ENCODE measurements around the gene SNTG2. TPM values are rescaled to one million over a fixed set of nuclear protein-coding genes. Genes with fewer than 3 reads are reported as not detected.

SNTG2 gene
- total RNA-seq, 4 donors from 2014 or later: 9.0 to 44.6 (median 30.8) TPM

DNA sequence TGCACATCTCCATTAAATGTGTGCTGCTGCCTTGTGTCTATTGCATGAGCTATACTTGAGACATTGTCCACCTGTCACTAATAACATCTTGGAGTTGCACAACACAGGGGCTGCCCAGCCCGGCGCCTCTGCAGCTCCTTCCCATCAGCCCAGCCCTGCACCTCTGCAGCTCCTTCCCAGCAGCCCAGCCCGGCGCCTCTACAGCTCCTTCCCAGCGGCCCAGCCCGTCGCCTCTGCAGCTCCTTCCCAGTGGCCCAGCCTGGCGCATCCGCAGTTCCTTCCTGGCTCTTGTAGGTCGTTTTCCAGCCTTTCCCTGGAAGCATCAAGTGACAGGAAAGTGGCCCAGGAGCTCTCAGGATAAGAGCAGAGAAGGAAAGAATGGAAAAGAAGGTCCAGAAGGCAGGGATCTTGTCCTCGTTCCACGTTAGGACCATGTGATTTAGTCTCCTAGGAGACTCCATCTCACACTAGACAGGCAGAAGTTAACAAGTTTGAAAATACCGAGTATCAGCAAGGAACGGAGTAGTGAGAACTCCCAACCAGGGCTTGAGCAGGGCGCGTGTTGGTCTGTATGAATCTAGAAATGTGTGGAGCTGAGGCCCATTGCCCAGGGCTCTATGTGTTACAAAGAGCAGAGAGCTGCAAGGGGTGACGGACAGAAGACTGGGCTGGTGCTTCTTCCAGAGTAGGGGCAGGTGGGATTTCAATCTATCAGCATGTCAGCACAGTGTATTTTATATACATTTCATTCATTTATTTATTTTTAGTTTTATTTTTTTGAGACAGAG, 346.9 kb downstream of the SNTG2 start:
- Histone ChIP-seq H3K4me3 (no peak overlapping the region), H3K36me3 (no peaks in the 10 kb centered on the region), H3K27me3 (no peaks in the 10 kb centered on the region), H3K4me1 (no peaks in the 10 kb centered on the region), H3K9me3 (peaks cover 0 to 3% (median 0%) of the 10 kb centered on the region in 4 donors), H3K27ac (no peak overlapping the region)
- WGBS, 2 donors: 81 to 88% methylated on average over 17 of the region's 17 CpGs
- DNase-seq (ENCODE audit: low spot score in 2 of 2): no peak
- no peak for TF ChIP-seq EP300 (IDR thresholded peaks at IDR 0.05)
- TF ChIP-seq, protein P1, sequence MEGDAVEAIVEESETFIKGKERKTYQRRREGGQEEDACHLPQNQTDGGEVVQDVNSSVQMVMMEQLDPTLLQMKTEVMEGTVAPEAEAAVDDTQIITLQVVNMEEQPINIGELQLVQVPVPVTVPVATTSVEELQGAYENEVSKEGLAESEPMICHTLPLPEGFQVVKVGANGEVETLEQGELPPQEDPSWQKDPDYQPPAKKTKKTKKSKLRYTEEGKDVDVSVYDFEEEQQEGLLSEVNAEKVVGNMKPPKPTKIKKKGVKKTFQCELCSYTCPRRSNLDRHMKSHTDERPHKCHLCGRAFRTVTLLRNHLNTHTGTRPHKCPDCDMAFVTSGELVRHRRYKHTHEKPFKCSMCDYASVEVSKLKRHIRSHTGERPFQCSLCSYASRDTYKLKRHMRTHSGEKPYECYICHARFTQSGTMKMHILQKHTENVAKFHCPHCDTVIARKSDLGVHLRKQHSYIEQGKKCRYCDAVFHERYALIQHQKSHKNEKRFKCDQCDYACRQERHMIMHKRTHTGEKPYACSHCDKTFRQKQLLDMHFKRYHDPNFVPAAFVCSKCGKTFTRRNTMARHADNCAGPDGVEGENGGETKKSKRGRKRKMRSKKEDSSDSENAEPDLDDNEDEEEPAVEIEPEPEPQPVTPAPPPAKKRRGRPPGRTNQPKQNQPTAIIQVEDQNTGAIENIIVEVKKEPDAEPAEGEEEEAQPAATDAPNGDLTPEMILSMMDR (IDR thresholded peaks at IDR 0.05): no peak

DNA sequence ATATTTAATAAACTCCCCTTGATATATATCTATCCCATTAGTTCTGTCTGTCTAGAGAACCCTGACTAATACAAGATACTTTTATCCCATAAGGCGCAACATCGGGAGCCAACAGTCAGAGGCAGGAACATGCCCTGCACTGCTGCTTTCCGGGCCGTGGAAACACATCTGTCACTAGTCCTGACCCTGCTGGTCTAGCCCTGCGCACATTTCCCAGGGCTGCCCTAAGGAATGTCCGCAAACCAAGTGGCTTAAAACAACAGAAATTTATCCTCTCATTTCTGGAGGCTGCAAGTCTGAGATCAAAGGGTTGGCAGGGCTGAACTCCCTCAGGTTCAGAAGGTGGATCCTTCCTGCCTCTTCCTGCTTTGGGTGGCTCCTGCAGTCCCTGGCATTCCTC, 348.4 kb downstream of the SNTG2 start:
- TF ChIP-seq POLR2A (IDR thresholded peaks at IDR 0.05) (no peak), EP300 (IDR thresholded peaks at IDR 0.05) (no peak)
- TF ChIP-seq, protein P1 (IDR thresholded peaks at IDR 0.05): no peak
- no peak for DNase-seq (ENCODE audit: low spot score in 2 of 2)
- WGBS, 2 donors: 84 to 87% methylated on average over 6 of the region's 6 CpGs

DNA sequence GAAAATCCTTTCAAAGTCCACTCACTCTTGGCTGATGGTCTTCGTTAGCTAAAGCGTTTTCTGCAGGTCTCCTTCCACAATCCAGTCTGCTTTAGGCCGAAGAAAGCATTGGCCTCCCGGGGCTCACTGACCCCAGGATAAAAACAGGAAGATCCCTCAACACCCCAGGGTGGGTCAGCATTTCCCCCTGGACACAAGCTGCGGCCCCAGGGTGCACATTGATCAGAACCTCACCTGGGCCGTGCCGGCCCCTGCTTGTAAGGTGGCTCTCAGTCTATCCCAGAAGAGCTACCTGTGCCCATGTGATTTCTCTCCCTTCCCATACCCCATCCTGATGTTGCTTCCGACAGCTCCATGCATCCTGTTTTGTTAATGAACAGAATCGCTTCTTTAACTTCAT, 349.6 kb downstream of the SNTG2 start:
- H3K4me1 ChIP-seq: no peaks in the 10 kb centered on the region
- no peak for DNase-seq (ENCODE audit: low spot score in 2 of 2)
- TF ChIP-seq EP300 (IDR thresholded peaks at IDR 0.05): no peak
- TF ChIP-seq, protein P1 (IDR thresholded peaks at IDR 0.05): no peak
- TF ChIP-seq POLR2A (IDR thresholded peaks at IDR 0.05): no peak
- H3K4me3 ChIP-seq: no peak overlapping the region
- H3K27ac ChIP-seq: no peak overlapping the region
- 83 to 92% methylated on average over 9 of the region's 9 CpGs for WGBS, 2 donors
- H3K36me3 ChIP-seq: no peaks in the 10 kb centered on the region
- H3K27me3 ChIP-seq: no peaks in the 10 kb centered on the region
- H3K9me3 ChIP-seq: no peaks in the 10 kb centered on the region

More for the DNA sequence above, 348.4 kb downstream of the SNTG2 start:
- Histone ChIP-seq H3K4me3 (no peak overlapping the region), H3K27ac (no peak overlapping the region), H3K4me1 (no peaks in the 10 kb centered on the region), H3K9me3 (no peaks in the 10 kb centered on the region), H3K27me3 (no peaks in the 10 kb centered on the region), H3K36me3 (no peaks in the 10 kb centered on the region)

DNA sequence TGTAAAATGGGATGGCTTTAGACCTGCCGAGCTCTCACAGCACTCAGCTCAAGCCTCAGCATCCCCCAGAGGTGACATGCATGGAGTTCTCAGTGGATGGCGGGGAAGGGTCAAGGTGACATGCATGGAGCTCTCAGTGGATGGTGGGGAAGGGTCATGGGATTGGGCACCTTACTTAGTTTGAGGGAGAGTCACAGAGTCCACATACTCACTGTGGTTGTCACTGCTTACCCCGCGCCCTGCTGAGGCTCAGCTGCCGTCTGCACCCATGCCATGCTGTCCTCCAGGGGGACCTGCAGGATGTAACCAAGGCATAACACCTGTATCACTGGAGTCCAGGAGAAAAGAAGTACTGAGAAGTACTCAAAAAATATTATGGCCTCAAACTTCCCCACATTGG, 350.4 kb downstream of the SNTG2 start:
- Histone ChIP-seq H3K4me3 (no peak overlapping the region), H3K27me3 (no peaks in the 10 kb centered on the region), H3K27ac (no peak overlapping the region), H3K36me3 (no peaks in the 10 kb centered on the region), H3K9me3 (no peaks in the 10 kb centered on the region), H3K4me1 (no peaks in the 10 kb centered on the region)
- 94 to 96% methylated on average over 5 of the region's 5 CpGs for WGBS, 2 donors
- no peak for DNase-seq (ENCODE audit: low spot score in 2 of 2)
- no peak for TF ChIP-seq EP300 (IDR thresholded peaks at IDR 0.05)
- TF ChIP-seq, protein P1 (IDR thresholded peaks at IDR 0.05): no peak
- no peak for TF ChIP-seq POLR2A (IDR thresholded peaks at IDR 0.05)

DNA sequence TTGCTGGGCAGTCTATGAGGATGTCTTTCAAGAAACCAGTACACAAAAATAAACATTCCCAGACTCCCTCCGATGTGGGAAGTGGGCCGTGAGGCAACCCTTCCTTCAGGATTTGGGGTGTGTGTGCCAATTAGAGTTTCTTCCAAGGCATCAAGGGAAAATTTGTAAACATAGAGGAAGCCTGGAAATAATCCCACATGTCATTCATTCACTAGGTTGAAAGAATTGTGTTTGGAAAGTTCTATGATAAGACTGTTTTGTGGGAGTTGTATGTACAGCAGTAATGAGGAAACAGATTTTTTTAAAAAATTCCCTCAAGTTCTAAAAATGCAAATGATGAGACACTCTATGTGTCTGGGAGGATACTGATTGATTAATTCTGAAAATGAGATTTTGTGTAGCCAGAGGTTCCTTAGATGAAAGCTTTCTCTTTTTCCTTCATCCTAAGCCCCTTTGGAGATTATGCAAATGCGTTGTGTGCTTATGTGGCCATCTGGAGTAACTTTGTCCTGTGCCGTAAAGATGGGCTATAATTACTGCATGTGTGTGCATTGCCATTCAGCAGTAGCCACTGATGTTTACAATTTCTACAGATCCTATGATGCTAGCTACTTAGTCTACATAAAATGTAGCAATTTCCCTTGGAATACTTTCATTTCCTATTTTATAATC, 354.8 kb downstream of the SNTG2 start:
- WGBS, 2 donors: 54 to 56% methylated on average over 4 of the region's 4 CpGs
- Histone ChIP-seq H3K4me3 (no peak overlapping the region), H3K4me1 (no peaks in the 10 kb centered on the region), H3K36me3 (no peaks in the 10 kb centered on the region), H3K27me3 (no peaks in the 10 kb centered on the region), H3K27ac (no peak overlapping the region), H3K9me3 (no peaks in the 10 kb centered on the region)
- TF ChIP-seq, protein P1 (IDR thresholded peaks at IDR 0.05): no peak
- TF ChIP-seq POLR2A (IDR thresholded peaks at IDR 0.05) (no peak), EP300 (IDR thresholded peaks at IDR 0.05) (no peak)
- DNase-seq (ENCODE audit: low spot score in 2 of 2): no peak

Measured in tibial nerve (tissue), 4 donors.